GM12891 (cell line): Measurements from ENCODE around the gene SLC25A20.
A peak's percentile ranks its signal among the peaks of the same experiment; 100 is the strongest.

Experiments used
- DNase-seq: peaks from one replicate; pipeline ENCODE4 v3.0.0; 2011; ENCODE audit warnings: low spot score; ENCODE audit not compliant: insufficient read length
- FAIRE-seq: peaks from 2 replicates; lab custom pipeline; 2011; peaks lifted over from hg19 to GRCh38; lab: Jason Lieb, UNC
- PAX5 ChIP-seq: IDR thresholded peaks from 2 replicates; pipeline ENCODE4 v1.6.1; 2011; ENCODE audit warnings: low read length, moderate library complexity, mild to moderate bottlenecking; ENCODE audit not compliant: insufficient read depth, severe bottlenecking
- POLR2A ChIP-seq: IDR thresholded peaks from 2 replicates; pipeline ENCODE4 v1.6.1; 2011; ENCODE audit warnings: low read depth, low read length, control low read depth
- POLR2AphosphoS5 ChIP-seq: IDR thresholded peaks from 2 replicates; pipeline ENCODE4 v1.6.1; 2011; ENCODE audit warnings: low read depth, low read length, control low read depth
- POU2F2 ChIP-seq: IDR thresholded peaks from 2 replicates; pipeline ENCODE4 v1.6.1; 2011; ENCODE audit warnings: low read depth, mild to moderate bottlenecking, control low read depth, low read length, moderate library complexity
- SPI1 ChIP-seq: IDR thresholded peaks from 2 replicates; pipeline ENCODE4 v1.6.1; 2011; ENCODE audit warnings: low read depth, low read length, control low read depth
- TAF1 ChIP-seq: IDR thresholded peaks from 2 replicates; pipeline ENCODE4 v1.6.1; 2011; ENCODE audit warnings: low read depth, low read length, control low read depth

SLC25A20 gene

DNA sequence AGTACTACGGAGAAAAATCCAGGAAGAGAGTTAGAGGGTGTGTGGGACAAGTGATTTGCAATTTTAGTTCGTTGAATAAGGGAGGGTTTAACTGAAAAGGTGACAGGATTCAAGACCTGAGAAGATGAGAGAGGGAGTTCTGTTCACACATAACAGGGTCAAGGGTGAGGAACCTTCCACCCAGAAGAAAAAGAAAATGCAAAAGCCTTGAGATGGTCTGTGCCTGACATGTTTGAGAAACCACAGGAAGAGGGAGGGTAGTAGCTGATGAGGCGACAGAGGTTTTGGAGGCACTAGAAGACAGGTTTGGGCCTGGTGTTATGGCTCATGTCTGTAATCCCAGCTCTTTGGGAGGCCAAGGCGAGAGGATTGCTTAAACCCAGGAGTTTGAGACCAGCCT lies 591 bp upstream of the SLC25A20 start:
- TF ChIP-seq POLR2AphosphoS5 (no peak), TAF1 (no peak), SPI1 (no peak), POLR2A (no peak), PAX5 (no peak), POU2F2 (no peak)
- DNase-seq (no peak), FAIRE-seq (peak; percentile 68)

GRCh38 chr3:48897460-48898376 lies 964 bp downstream of the SLC25A20 start:
- no peak for TF ChIP-seq POLR2AphosphoS5
- DNase-seq (no peak), FAIRE-seq (peak; percentile 75)

DNA sequence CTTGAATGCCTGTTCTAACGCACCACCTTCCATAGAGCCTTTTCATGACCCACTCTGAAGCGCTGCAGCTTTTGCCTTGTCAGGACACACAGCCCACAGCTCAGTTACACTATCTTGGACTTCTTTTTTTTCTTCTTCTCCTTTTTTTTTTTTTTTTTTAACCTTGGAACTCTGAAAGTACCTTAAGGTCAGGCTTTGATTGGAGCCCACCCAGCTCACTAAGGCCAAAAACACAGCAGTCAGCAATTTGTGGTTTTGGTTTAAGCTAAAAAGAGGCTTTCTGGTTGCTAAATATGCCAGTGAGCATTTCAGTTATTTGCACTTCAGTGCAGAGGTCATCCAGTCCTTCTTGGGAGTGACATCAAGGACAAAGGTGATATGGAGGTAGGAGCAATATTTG lies 1.7 kb downstream of the SLC25A20 start:
- TF ChIP-seq POLR2A (no peak), POU2F2 (no peak), PAX5 (no peak), POLR2AphosphoS5 (no peak), SPI1 (no peak), TAF1 (no peak)
- DNase-seq = no peak
- FAIRE-seq = peak; percentile 47

DNA sequence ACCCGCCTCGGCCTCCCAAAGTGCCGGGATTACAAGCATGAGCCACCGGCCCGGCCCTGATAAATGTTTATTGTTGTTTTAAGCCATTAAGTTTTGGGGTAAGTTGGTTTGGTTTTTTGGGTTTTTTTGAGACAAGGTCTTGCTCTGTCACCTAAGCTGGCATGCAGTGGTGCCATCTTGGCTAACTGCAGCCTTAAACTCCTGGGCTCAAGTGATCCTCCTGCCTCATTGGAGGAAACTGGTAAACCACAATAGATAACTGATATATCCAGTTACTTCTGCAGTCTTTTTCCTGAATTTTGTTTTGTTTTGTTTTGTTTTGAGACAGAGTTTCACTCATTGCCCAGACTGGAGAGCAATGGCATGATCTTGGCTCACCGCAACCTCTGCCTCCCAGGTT lies 4.2 kb downstream of the SLC25A20 start:
- TF ChIP-seq SPI1 (no peak), PAX5 (no peak), POLR2AphosphoS5 (no peak), POLR2A (no peak), POU2F2 (no peak), TAF1 (no peak)
- DNase-seq = no peak
- no peak for FAIRE-seq

DNA sequence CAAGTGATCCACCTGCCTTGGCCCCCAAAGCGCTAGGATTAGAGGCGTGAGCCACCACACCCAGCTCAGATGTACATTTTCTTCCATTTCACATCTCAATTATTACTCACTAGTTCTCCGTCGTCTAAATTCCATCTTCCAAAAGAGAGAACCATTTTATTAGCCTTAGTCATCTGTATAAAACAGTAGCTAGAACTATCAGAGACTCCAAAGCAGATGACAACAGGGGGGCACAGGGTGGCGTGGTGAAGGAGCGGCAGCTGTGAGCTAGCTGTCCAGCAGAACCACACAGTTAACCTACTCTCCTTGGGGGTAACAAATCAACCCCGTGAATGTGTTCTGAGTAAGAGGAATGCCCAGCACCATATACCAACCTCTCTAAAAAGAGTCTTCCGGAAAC lies 7.1 kb downstream of the SLC25A20 start:
- TF ChIP-seq PAX5 (no peak), POU2F2 (no peak), TAF1 (no peak), SPI1 (no peak), POLR2A (no peak)
- DNase-seq = no peak
- FAIRE-seq = no peak

GRCh38 chr3:48885753-48886152 lies 12.9 kb downstream of the SLC25A20 start:
- DNase-seq (no peak), FAIRE-seq (no peak)
- TF ChIP-seq SPI1 (no peak), POU2F2 (no peak), POLR2AphosphoS5 (no peak)

DNA sequence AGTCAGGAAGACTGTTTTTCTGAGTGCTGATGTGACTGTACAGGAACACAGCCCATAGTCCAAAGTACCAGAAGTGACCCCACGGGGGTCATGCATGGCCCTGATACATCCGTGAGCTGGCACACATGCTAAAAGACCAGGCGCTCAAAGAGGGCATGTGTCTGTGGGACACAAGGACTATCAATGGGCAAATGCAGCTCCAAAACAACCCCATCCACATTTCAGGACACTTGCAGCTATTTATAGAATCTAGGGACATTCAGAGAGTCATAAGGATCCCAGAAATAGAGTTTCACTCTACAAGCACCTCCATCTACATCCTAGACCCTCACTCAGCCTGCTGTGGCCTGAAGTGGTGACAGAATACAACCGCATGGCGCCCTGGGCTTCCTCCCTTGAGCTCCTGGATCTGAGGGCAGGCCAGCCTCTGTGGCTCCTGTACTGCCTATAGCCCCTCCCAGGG lies 17.0 kb downstream of the SLC25A20 start:
- no peak for FAIRE-seq
- TF ChIP-seq TAF1 (no peak), POU2F2 (no peak), POLR2AphosphoS5 (no peak), SPI1 (no peak), POLR2A (no peak)
- no peak for DNase-seq

- no peak for DNase-seq
- FAIRE-seq = no peak
- TF ChIP-seq TAF1 (no peak), POU2F2 (no peak), PAX5 (no peak), SPI1 (no peak), POLR2AphosphoS5 (no peak), POLR2A (no peak)
Observed at GRCh38 chr3:48881006-48881405, 17.7 kb downstream of the SLC25A20 start.

GRCh38 chr3:48879994-48880377 lies 18.7 kb downstream of the SLC25A20 start:
- DNase-seq = no peak
- no peak for TF ChIP-seq POU2F2
- no peak for TF ChIP-seq POLR2AphosphoS5
- TF ChIP-seq POLR2A = no peak
- TF ChIP-seq PAX5 = no peak
- no peak for TF ChIP-seq TAF1
- no peak for TF ChIP-seq SPI1
- no peak for FAIRE-seq

DNA sequence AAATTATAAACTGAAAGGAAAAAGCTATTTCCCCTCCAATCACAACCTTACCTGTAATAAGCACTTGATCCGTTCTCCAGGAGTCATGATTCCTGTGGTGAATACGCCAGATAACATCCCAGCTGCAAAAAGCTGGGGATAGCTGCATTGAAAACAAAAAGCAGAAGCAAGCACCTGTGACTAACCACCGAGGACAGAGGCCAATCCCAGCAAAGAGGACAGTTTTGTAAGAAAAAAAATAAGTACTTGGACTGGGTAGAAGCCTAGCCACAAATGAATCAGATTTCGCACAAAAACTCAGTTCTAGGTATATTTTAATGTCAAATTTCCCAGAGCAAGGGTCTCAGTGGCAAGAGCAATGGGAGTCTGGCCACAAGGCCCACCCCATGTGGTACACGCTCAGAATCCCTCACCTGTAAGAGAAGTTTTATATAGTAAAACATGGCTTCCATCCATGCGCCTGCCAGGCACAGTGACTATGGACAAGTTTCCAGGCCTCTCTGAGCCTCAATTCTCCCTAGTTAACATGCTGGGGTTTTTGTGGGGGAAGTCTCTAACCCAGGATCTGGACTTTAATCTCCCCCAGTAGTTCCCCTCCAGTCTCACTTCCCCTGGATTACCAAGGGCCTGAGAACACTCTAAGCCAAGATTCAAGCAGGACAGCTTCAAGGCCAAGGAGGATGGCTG lies 19.2 kb downstream of the SLC25A20 start:
- FAIRE-seq (peak; percentile 9), DNase-seq (no peak)
- TF ChIP-seq POLR2A = no peak
- peak; percentile 91 for TF ChIP-seq SPI1
